NCI-H128 (cell line): ENCODE data around the gene CAPZA2.
A peak's percentile ranks its signal among the peaks of the same experiment; 100 is the strongest.
"Not testable (repeated sequence)": the region's sequence is repeated elsewhere in the genome, so short reads cannot be mapped to it uniquely, and the experiment has no call there.

Experiments
- DNase-seq: peaks from one replicate; lab custom pipeline; 2025; ENCODE audit not compliant: unreplicated experiment; lab: John Stamatoyannopoulos, UW

The CAPZA2 gene

GRCh38 chr7:116862234-116862950, at the start of gene CAPZA2:
Gene CAPZA2, plus strand, starts transcription at chr7:116862587. Its CDS starts 25 bp downstream, at chr7:116862612.
- peak; percentile 85 for DNase-seq

DNA sequence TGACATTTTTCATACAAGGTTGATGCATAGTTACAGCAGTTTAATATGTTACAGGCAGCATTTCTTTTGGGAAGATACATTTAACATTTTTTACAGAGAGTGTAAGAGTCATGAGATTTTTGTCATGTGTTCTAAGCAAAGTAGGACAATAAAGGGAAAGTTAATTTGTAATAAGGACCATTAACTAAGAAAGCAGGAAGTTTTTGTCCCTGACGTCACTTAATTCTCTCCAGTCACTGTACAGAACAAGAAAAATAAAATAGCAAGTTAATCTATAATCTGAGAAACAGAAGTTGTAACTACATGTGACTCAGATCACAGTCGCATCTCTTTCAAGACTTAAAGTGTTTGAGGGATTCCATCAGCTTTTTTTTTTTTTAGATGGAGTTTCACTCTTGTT, 49.5 kb upstream of the CAPZA2 start:
- no peak for DNase-seq

DNA sequence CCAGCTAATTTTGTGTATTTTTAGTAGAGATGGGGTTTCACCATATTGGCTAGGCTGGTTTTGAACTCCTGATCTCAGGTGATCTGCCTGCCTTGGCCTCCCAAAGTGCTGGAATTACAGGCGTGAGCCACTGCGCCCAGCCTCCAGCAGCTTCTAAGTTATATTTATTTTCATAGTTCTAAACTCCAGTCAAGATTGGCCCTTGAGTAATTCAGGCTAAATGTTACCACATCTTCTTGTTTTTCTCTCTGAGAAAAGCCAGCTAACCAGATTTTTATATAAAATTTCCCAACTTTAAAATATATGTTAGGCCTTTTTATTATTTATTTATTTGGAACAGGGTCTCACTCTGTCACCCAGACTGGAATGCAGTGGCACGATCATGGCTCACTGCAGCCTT, 49.0 kb upstream of the CAPZA2 start:
- DNase-seq: not testable (repeated sequence)

GRCh38 chr7:116815041-116815440, 47.3 kb upstream of the CAPZA2 start:
- no peak for DNase-seq

GRCh38 chr7:116820149-116820548, 42.2 kb upstream of the CAPZA2 start:
- no peak for DNase-seq

DNA sequence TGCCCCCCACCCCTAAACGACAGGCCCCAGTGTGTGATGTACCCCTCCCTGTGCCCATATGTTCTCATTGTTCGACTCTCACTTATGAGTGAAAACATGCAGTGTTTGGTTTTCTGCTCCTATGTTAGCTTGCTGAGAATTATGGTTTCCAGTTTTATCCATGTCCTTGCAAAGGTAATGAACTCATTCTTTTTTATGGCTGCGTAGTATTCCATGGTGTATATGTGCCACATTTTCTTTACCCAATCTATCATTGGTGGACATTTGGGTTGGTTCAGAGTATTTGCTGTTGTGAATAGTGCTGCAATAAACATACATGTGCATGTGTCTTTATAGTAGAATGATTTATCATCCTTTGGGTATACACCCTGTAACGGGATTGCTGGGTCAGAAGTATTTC, 40.7 kb upstream of the CAPZA2 start:
- DNase-seq: not testable (repeated sequence)

DNA sequence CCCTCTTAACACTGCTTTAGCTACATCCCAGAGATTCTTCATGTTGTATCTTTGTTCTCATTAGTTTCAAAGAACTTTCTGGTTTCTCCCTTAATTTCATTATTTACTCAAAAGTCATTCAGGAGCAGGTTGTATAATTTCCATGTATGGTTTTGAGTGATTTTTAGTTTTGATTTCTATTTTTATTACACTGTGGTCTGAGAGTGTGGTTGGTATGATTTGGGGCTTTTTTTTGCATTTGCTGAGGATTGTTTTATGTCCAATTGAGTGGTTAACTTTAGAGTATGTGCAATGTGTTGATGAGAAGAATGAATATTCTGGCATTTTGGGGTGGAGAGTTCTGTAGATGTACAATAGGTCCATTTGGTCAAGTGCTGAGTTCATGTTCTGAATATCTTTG, 37.9 kb upstream of the CAPZA2 start:
- DNase-seq: no peak

GRCh38 chr7:116828281-116828680, 34.1 kb upstream of the CAPZA2 start:
- DNase-seq: no peak

GRCh38 chr7:116829041-116829440, 33.3 kb upstream of the CAPZA2 start:
- DNase-seq: no peak

GRCh38 chr7:116829493-116829892, 32.9 kb upstream of the CAPZA2 start:
- no peak for DNase-seq

DNA sequence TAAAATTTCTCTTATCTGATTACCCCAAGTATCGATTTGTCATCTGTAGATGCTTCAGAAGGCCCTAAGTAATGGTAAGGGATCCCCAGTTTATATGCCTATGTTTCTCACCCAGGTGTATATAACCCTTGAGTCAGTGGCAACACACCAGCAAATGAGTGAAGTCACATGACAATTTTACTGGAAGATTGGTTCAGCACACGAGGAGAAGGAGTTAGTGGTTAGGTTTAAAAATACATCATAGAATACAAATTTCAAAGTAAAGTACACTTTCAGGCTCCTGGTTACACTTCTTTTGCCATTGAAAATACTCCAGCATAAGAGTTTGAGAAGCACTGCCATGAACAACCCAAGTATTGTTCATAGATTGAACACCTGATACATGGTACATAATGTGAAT, 29.7 kb upstream of the CAPZA2 start:
- no peak for DNase-seq

DNA sequence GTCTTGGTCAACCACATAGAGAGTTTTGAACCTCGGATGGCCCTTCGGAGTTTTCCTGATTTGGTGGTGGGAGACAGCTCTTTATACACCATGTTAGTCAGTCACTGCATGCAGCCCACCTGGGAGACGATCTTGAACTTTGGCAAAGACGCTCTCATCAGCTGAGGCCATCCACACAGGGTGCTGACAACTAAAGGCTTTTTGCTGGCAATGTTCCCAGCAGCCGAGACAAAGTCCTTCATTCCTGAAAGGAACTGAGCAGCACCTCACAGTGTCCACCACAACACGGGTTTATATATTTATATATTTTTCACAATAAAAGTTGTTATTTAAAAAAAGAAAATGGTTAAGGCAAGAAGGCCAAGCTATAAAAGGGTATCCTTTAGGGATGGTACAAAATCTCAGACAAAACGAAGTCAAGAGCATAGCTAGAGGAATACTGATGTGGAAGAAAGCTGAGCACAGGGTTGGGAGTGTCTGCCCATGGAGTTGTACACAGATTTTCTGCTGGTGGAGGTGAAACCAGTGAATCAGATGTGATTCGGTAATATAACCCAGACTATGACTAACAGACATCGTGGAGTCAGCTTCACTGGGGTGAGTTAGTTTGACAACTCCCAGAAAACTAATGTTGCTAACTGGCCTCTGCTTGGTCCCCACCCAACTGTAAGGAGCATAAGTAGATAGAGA, 27.4 kb upstream of the CAPZA2 start:
- DNase-seq: no peak

GRCh38 chr7:116836048-116836447, 26.3 kb upstream of the CAPZA2 start:
- DNase-seq: no peak

GRCh38 chr7:116836911-116837310, 25.5 kb upstream of the CAPZA2 start:
- DNase-seq: no peak

DNA sequence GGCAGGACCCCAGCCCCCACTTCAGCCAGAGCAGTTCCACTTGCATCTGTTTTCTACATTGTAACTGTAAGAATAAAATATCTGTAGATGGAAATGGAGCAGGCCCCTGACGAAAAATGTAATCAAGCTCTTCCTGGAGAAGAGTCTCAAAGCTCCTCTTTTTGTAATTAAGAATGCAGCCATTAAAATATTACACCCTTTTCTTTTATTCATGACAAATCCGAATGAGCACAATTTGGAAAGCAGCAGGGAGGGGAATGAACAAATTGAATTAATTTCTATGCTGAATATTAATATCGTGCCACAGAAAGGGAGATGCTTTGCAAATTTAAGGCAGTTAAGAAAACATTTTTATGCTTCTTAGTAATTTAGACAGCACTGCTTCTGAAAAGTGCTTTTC, 24.8 kb upstream of the CAPZA2 start:
- no peak for DNase-seq

GRCh38 chr7:116840256-116840655, 22.1 kb upstream of the CAPZA2 start:
- no peak for DNase-seq

- DNase-seq: no peak
Measured at GRCh38 chr7:116842371-116842770, 20.0 kb upstream of the CAPZA2 start.

GRCh38 chr7:116843378-116843777, 19.0 kb upstream of the CAPZA2 start:
- no peak for DNase-seq

DNA sequence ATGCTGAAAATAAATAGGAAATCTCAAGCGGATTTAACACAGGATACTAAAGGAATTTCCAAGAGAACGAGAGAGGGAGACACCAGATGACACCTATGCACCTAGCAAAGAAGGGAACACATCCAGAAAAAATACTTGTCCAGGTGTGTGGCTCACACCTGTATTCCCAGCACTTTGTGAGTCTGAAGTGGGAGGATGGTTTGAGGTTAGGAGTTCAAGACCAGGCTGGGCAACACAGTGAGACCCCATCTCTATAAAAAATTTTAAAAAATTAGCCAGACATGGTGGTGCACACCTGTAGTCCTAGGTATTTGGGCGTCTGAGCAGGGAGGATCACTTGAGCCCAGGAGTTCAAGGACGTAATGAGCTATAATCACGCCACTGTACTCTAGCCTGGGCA, 11.2 kb upstream of the CAPZA2 start:
- DNase-seq: no peak

GRCh38 chr7:116851671-116852070, 10.7 kb upstream of the CAPZA2 start:
- DNase-seq: no peak

DNA sequence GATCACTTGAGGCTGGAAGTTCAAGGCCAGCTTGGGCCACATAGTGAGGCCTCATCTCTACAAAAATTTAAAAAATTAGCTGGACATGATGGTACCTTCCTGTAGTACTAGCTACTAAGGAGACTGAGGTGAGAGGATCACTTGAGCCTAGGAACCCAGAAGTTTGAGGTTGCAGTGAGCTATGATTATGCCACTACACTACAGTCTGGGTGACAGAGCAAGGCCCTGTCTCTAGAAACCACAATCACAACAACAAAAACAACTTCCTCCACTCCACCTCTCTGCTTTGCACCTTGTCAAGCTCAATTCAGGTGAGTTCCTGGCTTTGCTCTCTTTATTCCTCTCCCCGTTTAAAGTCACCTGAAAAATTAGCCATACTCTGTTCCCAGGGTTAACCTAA, 8.3 kb upstream of the CAPZA2 start:
- DNase-seq: no peak

DNA sequence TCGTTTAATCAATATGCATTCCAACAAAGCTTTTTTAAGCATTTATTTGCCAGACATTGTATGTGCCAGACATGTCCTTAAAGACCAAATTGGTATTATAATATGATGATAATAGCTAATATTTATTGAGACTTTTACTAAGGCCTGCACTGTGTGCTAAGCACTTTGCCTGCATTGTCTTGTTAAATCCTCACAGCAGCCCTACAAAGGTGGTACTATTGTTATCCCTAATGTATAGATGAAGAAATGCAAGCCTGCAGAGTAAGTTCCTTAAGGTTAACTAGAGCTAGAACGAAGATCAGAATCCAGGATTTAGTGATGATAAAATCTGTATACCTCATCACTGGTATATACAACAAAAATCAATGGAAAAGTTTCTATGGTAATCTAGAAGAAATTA, 5.3 kb upstream of the CAPZA2 start:
- DNase-seq: no peak

DNA sequence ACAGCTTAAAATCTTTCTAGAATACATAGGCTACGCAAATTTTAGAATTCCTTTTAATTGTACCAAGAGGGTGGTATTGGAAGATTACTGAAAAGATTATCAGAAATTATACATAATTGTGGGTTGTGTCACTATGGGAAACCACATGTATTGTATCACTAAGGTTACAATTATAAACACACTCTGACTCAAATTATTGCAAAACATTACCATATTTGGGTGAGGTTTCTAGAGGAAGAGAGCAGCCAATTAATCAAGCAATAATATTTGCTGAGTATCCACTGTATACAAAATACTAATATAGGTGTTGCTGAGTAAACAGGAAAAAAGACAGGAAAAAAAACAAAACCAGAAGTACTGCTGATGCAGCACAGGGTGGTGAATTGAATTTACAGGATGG, 3.1 kb upstream of the CAPZA2 start:
- no peak for DNase-seq
